Vagina (tissue), 2 donors: ENCODE data around the gene PAPOLB.

Experiments used
- POLR2A ChIP-seq, 2 donors: fragments of 450-650 bp; IDR thresholded peaks; one replicate each; pipeline ENCODE4 v1.6.1; 2017; ENCODE audit warnings: antibody characterized with exemption in 2 of 2, mild to moderate bottlenecking in 2 of 2, moderate library complexity in 2 of 2
- TF ChIP-seq, protein P1 (sequence below), 3 experiments: fragments of 450-650 bp in 2 of 3; fragments of 200-600 bp in 1 of 3; sonication (generic) in 1 of 3; IDR thresholded peaks; one replicate each; pipeline ENCODE4 v1.5.1; 2017 to 2019; ENCODE audit warnings: antibody characterized with exemption in 3 of 3, mild to moderate bottlenecking in 2 of 3, moderate library complexity in 2 of 3

DNA sequence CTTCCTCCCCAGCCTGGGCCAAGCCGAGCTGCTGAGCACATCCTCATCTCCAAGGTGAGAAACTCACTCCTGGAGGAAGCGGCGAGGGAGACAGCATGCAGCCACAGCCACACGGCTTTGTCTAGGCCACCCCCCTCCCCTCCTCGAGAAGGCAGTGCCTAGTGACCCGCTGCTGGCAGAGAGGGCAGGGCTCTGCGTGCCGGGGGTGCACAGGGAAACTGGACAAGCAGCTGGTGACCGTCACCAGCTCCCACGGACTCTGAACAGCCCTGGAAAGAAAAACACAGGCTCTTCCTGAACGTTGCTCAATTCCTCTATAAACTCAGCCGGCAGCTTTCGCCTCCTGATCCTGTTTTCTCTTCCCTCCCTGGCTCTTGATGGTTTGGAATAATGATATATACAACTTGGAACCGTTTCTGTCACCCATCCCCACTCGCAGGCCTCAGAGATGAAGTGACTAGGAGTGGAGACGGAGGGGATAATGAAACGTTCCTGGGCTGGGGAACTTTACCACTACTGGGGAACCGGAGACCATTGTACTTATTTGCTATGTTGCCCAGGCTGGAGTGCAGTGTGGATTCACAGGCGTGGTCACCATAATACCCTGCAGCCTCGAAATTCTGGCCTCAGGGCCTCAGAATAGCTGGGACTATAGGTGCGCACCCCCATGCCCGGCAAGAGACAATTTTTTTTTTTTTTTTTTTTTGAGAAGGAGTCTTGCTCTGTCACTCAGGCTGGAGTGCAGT is 19.3 kb downstream of the PAPOLB start:
- TF ChIP-seq, protein P1, sequence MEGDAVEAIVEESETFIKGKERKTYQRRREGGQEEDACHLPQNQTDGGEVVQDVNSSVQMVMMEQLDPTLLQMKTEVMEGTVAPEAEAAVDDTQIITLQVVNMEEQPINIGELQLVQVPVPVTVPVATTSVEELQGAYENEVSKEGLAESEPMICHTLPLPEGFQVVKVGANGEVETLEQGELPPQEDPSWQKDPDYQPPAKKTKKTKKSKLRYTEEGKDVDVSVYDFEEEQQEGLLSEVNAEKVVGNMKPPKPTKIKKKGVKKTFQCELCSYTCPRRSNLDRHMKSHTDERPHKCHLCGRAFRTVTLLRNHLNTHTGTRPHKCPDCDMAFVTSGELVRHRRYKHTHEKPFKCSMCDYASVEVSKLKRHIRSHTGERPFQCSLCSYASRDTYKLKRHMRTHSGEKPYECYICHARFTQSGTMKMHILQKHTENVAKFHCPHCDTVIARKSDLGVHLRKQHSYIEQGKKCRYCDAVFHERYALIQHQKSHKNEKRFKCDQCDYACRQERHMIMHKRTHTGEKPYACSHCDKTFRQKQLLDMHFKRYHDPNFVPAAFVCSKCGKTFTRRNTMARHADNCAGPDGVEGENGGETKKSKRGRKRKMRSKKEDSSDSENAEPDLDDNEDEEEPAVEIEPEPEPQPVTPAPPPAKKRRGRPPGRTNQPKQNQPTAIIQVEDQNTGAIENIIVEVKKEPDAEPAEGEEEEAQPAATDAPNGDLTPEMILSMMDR (IDR thresholded peaks at IDR 0.05): no peak
- no peak for TF ChIP-seq POLR2A (IDR thresholded peaks at IDR 0.05)
